ENCODE results near the gene RIN3.

Gene RIN3

GRCh38 chr14:92490239-92490959, 23.2 kb upstream of the RIN3 start:
- no peaks in the 10 kb centered on the region for H3K36me3 ChIP-seq (ENCODE audit: control insufficient read depth, insufficient read depth, low read length)
- no peaks in the 10 kb centered on the region for H3K27me3 ChIP-seq (ENCODE audit: control insufficient read depth, insufficient read depth, low read length)
- H3K4me1 ChIP-seq (ENCODE audit: control insufficient read depth, insufficient read depth, low read length) = no peaks in the 10 kb centered on the region
- no peaks in the 10 kb centered on the region for H3K9me3 ChIP-seq (ENCODE audit: control insufficient read depth, low read length)
- no peak overlapping the region for H3K9ac ChIP-seq (ENCODE audit: low read length)
- no peak overlapping the region for H3K4me3 ChIP-seq (ENCODE audit: low read length)

- H3K27me3 ChIP-seq (ENCODE audit: control insufficient read depth, insufficient read depth, low read length) = no peaks in the 10 kb centered on the region
- no peaks in the 10 kb centered on the region for H3K4me1 ChIP-seq (ENCODE audit: control insufficient read depth, insufficient read depth, low read length)
- no peak overlapping the region for H3K9ac ChIP-seq (ENCODE audit: low read length)
- H3K9me3 ChIP-seq (ENCODE audit: control insufficient read depth, low read length) = no peaks in the 10 kb centered on the region
- no peak overlapping the region for H3K4me3 ChIP-seq (ENCODE audit: low read length)
- H3K36me3 ChIP-seq (ENCODE audit: control insufficient read depth, insufficient read depth, low read length) = no peaks in the 10 kb centered on the region
Measured at GRCh38 chr14:92491782-92492181, 21.8 kb upstream of the RIN3 start.

GRCh38 chr14:92492258-92492657, 21.3 kb upstream of the RIN3 start:
- H3K9ac ChIP-seq (ENCODE audit: low read length) = no peak overlapping the region
- H3K9me3 ChIP-seq (ENCODE audit: control insufficient read depth, low read length) = no peaks in the 10 kb centered on the region
- no peak overlapping the region for H3K4me3 ChIP-seq (ENCODE audit: low read length)
- no peaks in the 10 kb centered on the region for H3K4me1 ChIP-seq (ENCODE audit: control insufficient read depth, insufficient read depth, low read length)
- no peaks in the 10 kb centered on the region for H3K36me3 ChIP-seq (ENCODE audit: control insufficient read depth, insufficient read depth, low read length)
- H3K27me3 ChIP-seq (ENCODE audit: control insufficient read depth, insufficient read depth, low read length) = no peaks in the 10 kb centered on the region

GRCh38 chr14:92493024-92493423, 20.6 kb upstream of the RIN3 start:
- no peaks in the 10 kb centered on the region for H3K4me1 ChIP-seq (ENCODE audit: control insufficient read depth, insufficient read depth, low read length)
- H3K9ac ChIP-seq (ENCODE audit: low read length) = no peak overlapping the region
- H3K36me3 ChIP-seq (ENCODE audit: control insufficient read depth, insufficient read depth, low read length) = no peaks in the 10 kb centered on the region
- H3K27me3 ChIP-seq (ENCODE audit: control insufficient read depth, insufficient read depth, low read length) = no peaks in the 10 kb centered on the region
- H3K9me3 ChIP-seq (ENCODE audit: control insufficient read depth, low read length) = no peaks in the 10 kb centered on the region
- no peak overlapping the region for H3K4me3 ChIP-seq (ENCODE audit: low read length)

GRCh38 chr14:92493492-92493891, 20.1 kb upstream of the RIN3 start:
- no peaks in the 10 kb centered on the region for H3K4me1 ChIP-seq (ENCODE audit: control insufficient read depth, insufficient read depth, low read length)
- no peak overlapping the region for H3K4me3 ChIP-seq (ENCODE audit: low read length)
- no peaks in the 10 kb centered on the region for H3K36me3 ChIP-seq (ENCODE audit: control insufficient read depth, insufficient read depth, low read length)
- no peaks in the 10 kb centered on the region for H3K27me3 ChIP-seq (ENCODE audit: control insufficient read depth, insufficient read depth, low read length)
- H3K9me3 ChIP-seq (ENCODE audit: control insufficient read depth, low read length) = no peaks in the 10 kb centered on the region
- no peak overlapping the region for H3K9ac ChIP-seq (ENCODE audit: low read length)

GRCh38 chr14:92494512-92494911, 19.1 kb upstream of the RIN3 start:
- Histone ChIP-seq H3K4me3 (ENCODE audit: low read length) (no peak overlapping the region), H3K27me3 (ENCODE audit: control insufficient read depth, insufficient read depth, low read length) (peaks cover 4% of the 10 kb centered on the region), H3K4me1 (ENCODE audit: control insufficient read depth, insufficient read depth, low read length) (no peaks in the 10 kb centered on the region), H3K9me3 (ENCODE audit: control insufficient read depth, low read length) (no peaks in the 10 kb centered on the region), H3K36me3 (ENCODE audit: control insufficient read depth, insufficient read depth, low read length) (no peaks in the 10 kb centered on the region), H3K9ac (ENCODE audit: low read length) (no peak overlapping the region)

- Histone ChIP-seq H3K4me1 (ENCODE audit: control insufficient read depth, insufficient read depth, low read length) (no peaks in the 10 kb centered on the region), H3K9ac (ENCODE audit: low read length) (no peak overlapping the region), H3K9me3 (ENCODE audit: control insufficient read depth, low read length) (no peaks in the 10 kb centered on the region), H3K4me3 (ENCODE audit: low read length) (no peak overlapping the region), H3K36me3 (ENCODE audit: control insufficient read depth, insufficient read depth, low read length) (no peaks in the 10 kb centered on the region), H3K27me3 (ENCODE audit: control insufficient read depth, insufficient read depth, low read length) (peaks cover 4% of the 10 kb centered on the region)
Measured at GRCh38 chr14:92495027-92495426, 18.6 kb upstream of the RIN3 start.

GRCh38 chr14:92496191-92496857, 17.3 kb upstream of the RIN3 start:
- Histone ChIP-seq H3K4me3 (ENCODE audit: low read length) (no peak overlapping the region), H3K27me3 (ENCODE audit: control insufficient read depth, insufficient read depth, low read length) (peaks cover 4% of the 10 kb centered on the region), H3K4me1 (ENCODE audit: control insufficient read depth, insufficient read depth, low read length) (no peaks in the 10 kb centered on the region), H3K9ac (ENCODE audit: low read length) (no peak overlapping the region), H3K9me3 (ENCODE audit: control insufficient read depth, low read length) (no peaks in the 10 kb centered on the region), H3K36me3 (ENCODE audit: control insufficient read depth, insufficient read depth, low read length) (no peaks in the 10 kb centered on the region)

- Histone ChIP-seq H3K27me3 (ENCODE audit: control insufficient read depth, insufficient read depth, low read length) (peaks cover 4% of the 10 kb centered on the region), H3K36me3 (ENCODE audit: control insufficient read depth, insufficient read depth, low read length) (no peaks in the 10 kb centered on the region), H3K4me1 (ENCODE audit: control insufficient read depth, insufficient read depth, low read length) (no peaks in the 10 kb centered on the region), H3K4me3 (ENCODE audit: low read length) (no peak overlapping the region), H3K9ac (ENCODE audit: low read length) (no peak overlapping the region), H3K9me3 (ENCODE audit: control insufficient read depth, low read length) (no peaks in the 10 kb centered on the region)
Measured at GRCh38 chr14:92497391-92497790, 16.2 kb upstream of the RIN3 start.

GRCh38 chr14:92499234-92499633, 14.3 kb upstream of the RIN3 start:
- Histone ChIP-seq H3K4me1 (ENCODE audit: control insufficient read depth, insufficient read depth, low read length) (no peaks in the 10 kb centered on the region), H3K36me3 (ENCODE audit: control insufficient read depth, insufficient read depth, low read length) (no peaks in the 10 kb centered on the region), H3K4me3 (ENCODE audit: low read length) (no peak overlapping the region), H3K9ac (ENCODE audit: low read length) (no peak overlapping the region), H3K9me3 (ENCODE audit: control insufficient read depth, low read length) (no peaks in the 10 kb centered on the region), H3K27me3 (ENCODE audit: control insufficient read depth, insufficient read depth, low read length) (peaks cover 4% of the 10 kb centered on the region)

GRCh38 chr14:92500491-92500941, 13.1 kb upstream of the RIN3 start:
- H3K36me3 ChIP-seq (ENCODE audit: control insufficient read depth, insufficient read depth, low read length) = no peaks in the 10 kb centered on the region
- H3K4me3 ChIP-seq (ENCODE audit: low read length) = no peak overlapping the region
- H3K9me3 ChIP-seq (ENCODE audit: control insufficient read depth, low read length) = no peaks in the 10 kb centered on the region
- no peak overlapping the region for H3K9ac ChIP-seq (ENCODE audit: low read length)
- no peaks in the 10 kb centered on the region for H3K4me1 ChIP-seq (ENCODE audit: control insufficient read depth, insufficient read depth, low read length)
- H3K27me3 ChIP-seq (ENCODE audit: control insufficient read depth, insufficient read depth, low read length) = peaks cover 4% of the 10 kb centered on the region

- Histone ChIP-seq H3K4me1 (ENCODE audit: control insufficient read depth, insufficient read depth, low read length) (no peaks in the 10 kb centered on the region), H3K36me3 (ENCODE audit: control insufficient read depth, insufficient read depth, low read length) (no peaks in the 10 kb centered on the region), H3K9ac (ENCODE audit: low read length) (no peak overlapping the region), H3K4me3 (ENCODE audit: low read length) (no peak overlapping the region), H3K27me3 (ENCODE audit: control insufficient read depth, insufficient read depth, low read length) (peaks cover 7% of the 10 kb centered on the region), H3K9me3 (ENCODE audit: control insufficient read depth, low read length) (no peaks in the 10 kb centered on the region)
Measured at GRCh38 chr14:92501891-92502351, 11.7 kb upstream of the RIN3 start.

All from mucosa of stomach (tissue), 1 donor.